Measurements from ENCODE around the gene NTMT2.
"Not testable (repeated sequence)": the region's sequence is repeated elsewhere in the genome, so short reads cannot be mapped to it uniquely, and the experiment has no call there.

NTMT2 gene

DNA sequence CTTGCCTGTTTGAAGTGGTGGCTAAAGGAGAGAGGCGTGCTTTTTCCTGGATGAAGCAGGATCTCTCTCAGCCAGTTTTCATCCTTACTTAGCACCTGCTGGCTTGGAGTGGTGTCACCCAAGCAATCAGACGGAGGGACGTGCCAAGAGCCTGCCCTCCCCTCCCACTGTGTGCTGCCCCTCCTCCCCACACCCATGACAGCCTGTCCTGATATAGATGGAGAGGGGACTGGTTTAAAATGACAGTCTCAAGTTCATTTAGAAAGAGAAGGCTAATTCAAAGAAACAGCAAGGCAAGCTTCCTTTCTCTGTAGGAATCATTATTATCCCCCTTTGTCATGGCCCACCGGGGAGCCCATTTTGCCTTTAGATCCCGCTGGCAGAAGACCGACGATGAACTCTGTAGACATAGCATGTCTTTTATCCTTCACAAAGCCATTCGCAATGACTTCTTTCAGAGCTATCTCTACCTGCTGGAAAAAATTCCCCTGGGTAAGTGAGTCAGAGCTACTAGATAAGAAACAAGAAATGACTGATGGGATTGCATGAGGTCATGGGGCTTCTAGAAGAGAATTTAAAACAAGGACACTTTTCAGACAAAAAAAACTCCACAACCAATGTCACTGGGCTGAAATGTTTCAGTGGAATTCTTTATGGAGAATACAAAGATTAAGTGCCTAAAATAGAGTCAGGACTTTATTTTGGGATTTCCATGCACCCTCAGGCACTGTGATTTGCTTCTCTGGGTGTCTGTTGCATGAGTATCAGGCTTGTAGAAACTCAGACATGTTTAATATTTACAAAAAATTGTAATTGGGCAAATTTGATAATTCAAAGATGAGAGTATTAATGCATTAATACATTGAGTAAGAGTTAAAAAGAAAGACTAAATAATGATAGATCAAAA lies at the start of gene NTMT2:
TSS of gene NTMT2 (plus strand) at position 190 of the 907 bp plus-strand sequence. CDS start at position 339, 149 bp downstream.
- no peak for DNase-seq (ENCODE audit: low read depth in 2 of 2)

GRCh38 chr1:170095976-170096748 lies 49.6 kb upstream of the NTMT2 start:
- DNase-seq (ENCODE audit: low read depth in 2 of 2), result no peak

GRCh38 chr1:170096806-170097340 lies 48.9 kb upstream of the NTMT2 start:
- no peak for DNase-seq (ENCODE audit: low read depth in 2 of 2)

GRCh38 chr1:170097449-170097948 lies 48.3 kb upstream of the NTMT2 start:
- DNase-seq (ENCODE audit: low read depth in 2 of 2), result no peak

DNA sequence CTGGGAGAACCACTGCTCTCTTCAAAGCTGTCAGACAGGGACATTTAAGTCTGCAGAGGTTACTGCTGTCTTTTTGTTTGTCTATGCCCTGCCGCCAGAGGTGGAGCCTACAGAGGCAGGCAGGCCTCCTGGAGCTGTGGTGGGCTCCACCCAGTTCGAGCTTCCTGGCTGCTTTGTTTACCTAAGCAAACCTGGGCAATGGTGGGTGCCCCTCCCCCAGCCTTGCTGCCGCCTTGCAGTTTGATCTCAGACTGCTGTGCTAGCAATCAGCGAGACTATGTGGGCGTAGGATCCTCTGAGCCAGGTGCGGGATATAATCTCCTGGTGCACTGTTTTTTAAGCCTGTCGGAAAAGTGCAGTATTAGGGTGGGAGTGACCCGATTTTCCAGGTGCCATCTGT lies 32.6 kb upstream of the NTMT2 start:
- DNase-seq (ENCODE audit: low read depth in 2 of 2), result not testable (repeated sequence)

- DNase-seq (ENCODE audit: low read depth in 2 of 2), result no peak
Observed at GRCh38 chr1:170114906-170115305, 30.9 kb upstream of the NTMT2 start.

- no peak for DNase-seq (ENCODE audit: low read depth in 2 of 2)
Observed at GRCh38 chr1:170122366-170122765, 23.4 kb upstream of the NTMT2 start.

DNA sequence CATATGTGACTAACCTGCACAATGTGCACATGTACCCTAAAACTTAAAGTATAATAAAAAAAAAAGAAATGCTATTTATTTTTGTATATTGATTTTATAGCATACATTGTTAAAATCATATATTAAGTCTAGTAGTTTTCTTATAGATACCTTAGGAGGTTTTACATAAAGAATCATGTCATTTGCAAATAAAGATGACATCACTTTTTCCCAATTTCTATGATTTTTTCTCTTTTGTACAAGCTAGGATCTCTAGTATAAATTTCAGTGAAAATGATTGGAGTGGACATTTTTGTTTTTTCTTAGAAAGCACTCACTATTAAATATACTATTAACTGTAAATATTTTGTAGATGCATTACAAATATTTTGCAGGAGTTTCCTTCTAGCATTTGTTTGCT lies 20.5 kb upstream of the NTMT2 start:
- DNase-seq (ENCODE audit: low read depth in 2 of 2), result no peak

DNA sequence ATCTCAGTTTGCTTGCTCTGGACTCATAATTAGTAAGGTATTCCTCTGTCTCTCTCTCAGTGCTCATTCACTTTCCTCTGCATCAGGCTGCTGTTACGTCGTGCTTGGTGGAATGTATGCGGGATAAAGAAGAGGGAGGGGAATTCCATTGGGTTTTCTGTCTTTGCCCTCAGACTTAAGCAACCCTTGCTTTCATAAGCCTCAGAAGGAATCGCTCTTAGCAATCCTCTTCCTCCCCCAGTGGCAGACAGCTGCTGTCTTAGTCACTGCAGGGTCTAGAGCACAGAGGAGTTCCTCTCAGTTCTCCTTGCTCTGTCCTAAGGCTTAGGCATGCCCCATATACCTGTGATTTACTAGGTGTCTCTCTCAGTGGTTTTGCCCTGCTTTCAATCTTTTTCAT lies 19.1 kb upstream of the NTMT2 start:
- peak; percentile 92 to 94 for DNase-seq (ENCODE audit: low read depth in 2 of 2)

DNA sequence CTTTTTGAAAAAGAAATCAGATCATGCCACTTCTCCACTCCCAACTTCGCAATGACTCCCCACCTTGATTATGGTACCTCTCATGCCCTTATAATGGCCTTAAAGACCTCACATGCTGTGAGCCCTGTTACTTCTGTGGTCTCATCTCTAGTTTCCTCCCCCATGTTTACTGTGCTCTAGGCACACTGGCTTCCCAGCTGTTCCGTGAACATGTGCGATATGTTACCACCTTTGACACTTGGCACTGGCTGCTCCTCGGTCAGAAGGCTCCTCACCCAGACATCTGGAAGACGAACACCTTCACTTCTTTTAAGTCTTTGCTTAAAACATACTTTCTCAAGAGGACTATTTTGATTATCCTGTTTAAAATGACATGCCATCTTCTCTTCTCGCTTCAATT lies 14.3 kb upstream of the NTMT2 start:
- DNase-seq (ENCODE audit: low read depth in 2 of 2), result no peak

DNA sequence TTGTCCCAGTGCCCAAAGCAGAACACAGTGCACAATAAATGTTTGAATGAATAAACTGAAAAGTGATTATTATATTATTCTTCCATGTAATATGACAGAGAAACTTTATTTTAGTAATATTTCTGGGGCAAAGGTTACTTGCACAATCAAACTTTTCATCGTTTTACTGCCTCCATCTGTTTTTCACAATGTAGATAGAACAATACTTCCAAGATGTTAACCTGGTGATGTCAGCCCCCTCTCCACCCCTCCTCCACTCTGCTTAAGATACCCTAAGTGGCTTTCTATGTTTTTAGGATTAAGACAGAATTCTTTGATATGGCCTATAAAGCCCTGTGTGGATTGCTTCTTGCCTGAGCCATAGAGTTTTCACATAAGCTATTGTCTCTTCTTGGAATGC lies 13.8 kb upstream of the NTMT2 start:
- DNase-seq (ENCODE audit: low read depth in 2 of 2), result no peak

GRCh38 chr1:170133766-170134495 lies 11.8 kb upstream of the NTMT2 start:
- no peak for DNase-seq (ENCODE audit: low read depth in 2 of 2)

DNA sequence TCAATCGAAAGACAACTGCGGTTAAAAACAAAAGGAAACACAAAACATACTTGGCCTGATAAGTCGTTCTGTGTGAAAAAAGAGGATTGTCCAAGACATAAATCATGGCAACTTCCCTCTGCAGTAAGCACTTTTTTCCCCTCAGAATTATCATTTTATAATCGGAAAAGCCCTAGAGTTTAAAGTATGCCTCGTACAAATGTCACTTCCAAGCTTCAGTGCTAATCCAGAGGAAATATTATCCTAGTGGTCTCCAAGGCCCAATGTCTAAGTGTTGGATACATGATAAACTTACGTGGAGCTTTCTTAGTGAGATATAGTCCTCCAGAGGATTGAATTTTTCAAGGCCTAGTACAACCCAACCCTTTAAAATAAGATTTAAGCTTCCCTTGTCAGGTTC lies 11.2 kb upstream of the NTMT2 start:
- no peak for DNase-seq (ENCODE audit: low read depth in 2 of 2)

- DNase-seq (ENCODE audit: low read depth in 2 of 2), result no peak
Observed at GRCh38 chr1:170140371-170140770, 5.4 kb upstream of the NTMT2 start.

- no peak for DNase-seq (ENCODE audit: low read depth in 2 of 2)
Observed at GRCh38 chr1:170145061-170145460, 698 bp upstream of the NTMT2 start.

DNA sequence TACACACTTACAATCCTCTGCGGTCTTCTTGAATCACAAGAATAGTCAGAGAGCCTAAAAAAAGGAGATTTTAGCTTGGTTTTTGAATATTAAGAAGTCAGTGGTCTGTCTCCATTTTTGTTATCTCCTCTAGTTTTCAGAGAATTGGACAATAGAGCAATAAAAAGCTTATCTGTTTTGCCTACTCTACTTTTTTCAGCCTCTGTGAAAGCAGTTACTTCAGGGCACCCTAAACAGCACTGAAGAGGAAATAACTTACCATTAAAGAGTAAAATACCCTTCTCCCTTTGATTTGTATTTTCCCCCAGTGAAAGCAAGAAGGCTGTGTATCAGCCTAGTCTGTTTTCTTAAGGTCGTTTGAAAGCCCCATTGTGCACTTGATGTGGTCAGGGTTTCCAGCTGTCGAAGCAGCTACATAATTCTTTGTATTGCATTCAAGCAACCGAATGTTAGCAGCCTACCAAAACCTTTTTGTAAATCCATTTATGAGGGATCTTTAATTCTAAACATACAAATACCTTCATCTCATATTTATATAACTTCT lies 1.0 kb downstream of the NTMT2 start:
- DNase-seq (ENCODE audit: low read depth in 2 of 2), result no peak

- no peak for DNase-seq (ENCODE audit: low read depth in 2 of 2)
Observed at GRCh38 chr1:170149241-170149640, 3.5 kb downstream of the NTMT2 start.

DNA sequence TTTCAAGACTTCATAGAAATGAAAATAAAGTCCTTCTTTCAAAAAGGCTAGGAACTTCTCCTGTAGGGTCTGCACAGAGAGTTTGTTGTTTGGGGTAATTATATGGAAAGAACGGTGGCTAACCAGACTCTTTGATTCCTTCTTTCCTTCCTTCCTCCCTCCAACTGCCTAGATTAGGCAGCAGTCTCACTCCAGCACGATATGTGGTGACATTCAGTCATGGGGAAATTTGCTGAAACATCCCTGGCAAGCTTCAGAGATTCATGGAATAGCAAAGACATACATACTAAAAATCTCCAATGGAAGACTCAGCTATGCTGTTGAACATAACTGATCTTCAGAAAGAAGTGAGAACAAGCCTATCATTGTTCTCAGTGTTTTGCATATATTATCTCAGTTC lies 4.3 kb downstream of the NTMT2 start:
- no peak for DNase-seq (ENCODE audit: low read depth in 2 of 2)

- no peak for DNase-seq (ENCODE audit: low read depth in 2 of 2)
Observed at GRCh38 chr1:170150921-170151320, 5.2 kb downstream of the NTMT2 start.

GRCh38 chr1:170153417-170153816 lies 7.7 kb downstream of the NTMT2 start:
- no peak for DNase-seq (ENCODE audit: low read depth in 2 of 2)

GRCh38 chr1:170155055-170155454 lies 9.3 kb downstream of the NTMT2 start:
- no peak for DNase-seq (ENCODE audit: low read depth in 2 of 2)

Data from fibroblast of skin of left biceps (primary cell).